Esophagus mucosa (tissue), 1 donor: ENCODE results near the gene TEX29. TPM values are rescaled to one million over a fixed set of nuclear protein-coding genes. Genes with fewer than 3 reads are reported as not detected.
A peak's percentile ranks its signal among the peaks of the same experiment; 100 is the strongest.

Experiments used
- ATAC-seq: fragments of 200-7000 bp; cut with Tn5 transposase; one replicate; pipeline ENCODE4 v1.9.1; 2020
- total RNA-seq: library from RNA; stranded (reverse); gene quantifications from one replicate; pipeline ENCODE4 v1.2.4, GENCODE V29; 2023
- donor health status: DM: yes; HTN: yes; CAD: no.

Gene TEX29
- total RNA-seq, 1 donor from 2014 or later = not detected

DNA sequence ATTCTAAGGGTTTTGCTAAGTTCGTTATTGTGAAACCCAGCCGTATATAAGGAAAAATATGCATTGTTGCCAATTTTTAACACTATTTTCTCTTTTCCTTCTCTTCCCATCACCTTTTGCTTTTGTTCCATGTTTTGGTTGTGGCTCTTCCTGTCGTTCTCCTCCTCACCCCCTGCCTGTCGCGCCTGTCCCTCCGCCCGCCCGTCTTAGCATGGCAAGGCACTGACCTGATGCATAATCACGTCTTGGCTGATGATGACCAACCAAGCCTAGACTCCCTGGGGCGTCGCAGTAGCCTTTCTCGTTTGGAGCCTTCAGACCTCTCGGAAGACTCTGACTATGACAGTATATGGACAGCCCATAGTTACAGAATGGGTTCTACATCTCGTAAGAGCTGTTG, 28.5 kb upstream of the TEX29 start:
- ATAC-seq = no peak

DNA sequence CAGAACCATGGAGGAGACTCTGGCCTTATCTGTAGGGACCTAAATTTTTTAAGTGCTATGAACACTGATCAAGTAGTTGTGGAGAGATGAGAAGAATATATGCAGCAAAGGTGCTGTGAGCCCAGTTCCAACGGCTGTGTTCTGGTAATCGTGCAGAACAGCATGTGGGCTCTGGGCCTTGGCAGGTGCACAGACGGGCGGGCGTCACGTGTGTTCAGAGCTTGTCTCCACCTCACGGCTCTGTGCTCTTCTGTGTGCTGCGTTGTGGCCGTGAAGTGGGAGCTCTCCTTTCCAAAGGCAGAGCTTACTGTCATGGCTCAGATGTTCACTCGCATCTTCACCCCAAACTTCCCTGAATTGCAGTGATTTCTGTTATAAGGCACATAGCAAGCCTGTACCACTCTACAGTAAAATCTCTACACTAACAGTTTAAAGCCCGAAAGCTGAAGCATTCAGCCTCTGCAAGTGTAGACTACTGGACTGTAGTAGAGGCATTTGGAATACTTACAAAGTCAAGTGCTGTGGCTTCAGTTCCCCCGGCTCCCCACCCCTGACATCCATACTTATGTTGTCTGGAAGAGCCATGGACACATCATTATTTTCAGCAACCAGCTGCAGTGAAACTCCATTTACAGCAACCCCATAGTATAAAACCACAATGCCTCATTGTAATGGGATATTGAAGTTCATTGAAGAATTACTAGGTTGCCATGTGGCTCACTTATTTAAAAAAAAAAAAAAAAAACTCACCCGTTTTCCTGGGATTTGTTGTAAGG, 27.5 kb upstream of the TEX29 start:
- no peak for ATAC-seq

DNA sequence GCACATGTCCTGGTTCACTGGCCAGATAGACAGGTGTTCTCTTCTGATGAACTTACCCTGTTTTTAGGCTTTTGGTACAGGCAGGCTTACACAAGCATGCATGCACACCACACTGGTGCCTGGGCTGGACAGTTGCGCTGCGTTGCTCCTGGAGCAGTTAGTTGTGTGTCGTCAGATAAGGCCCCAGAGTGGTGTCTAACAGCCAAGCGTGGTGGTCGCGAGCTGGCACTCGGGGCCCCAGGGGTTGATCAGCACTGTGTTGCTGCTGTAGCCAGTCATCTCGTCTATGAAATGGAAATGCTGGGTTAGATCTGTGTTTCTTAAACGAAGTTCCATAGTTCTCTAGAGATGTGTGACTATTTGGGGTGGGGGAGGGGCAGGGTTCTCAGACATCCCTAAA, 24.6 kb upstream of the TEX29 start:
- no peak for ATAC-seq

DNA sequence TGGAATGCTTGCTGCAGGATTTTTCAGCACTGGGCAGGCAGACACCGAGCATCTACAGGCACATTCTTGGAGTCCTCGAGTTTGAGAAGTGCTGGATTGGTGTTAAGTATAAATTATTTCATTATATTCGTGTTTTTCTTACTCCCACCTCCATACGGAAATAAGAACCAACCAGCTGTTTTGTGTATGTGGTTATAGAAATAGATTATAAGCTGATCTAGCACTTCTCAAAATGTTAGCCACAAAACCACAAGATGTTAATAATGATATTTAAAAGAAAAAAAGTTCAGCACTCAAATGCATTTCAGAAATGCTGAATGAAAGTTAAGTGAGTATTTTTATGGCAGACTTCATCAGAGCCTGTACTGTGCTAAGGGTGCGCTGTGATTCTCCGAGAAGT, 24.0 kb upstream of the TEX29 start:
- ATAC-seq = no peak

DNA sequence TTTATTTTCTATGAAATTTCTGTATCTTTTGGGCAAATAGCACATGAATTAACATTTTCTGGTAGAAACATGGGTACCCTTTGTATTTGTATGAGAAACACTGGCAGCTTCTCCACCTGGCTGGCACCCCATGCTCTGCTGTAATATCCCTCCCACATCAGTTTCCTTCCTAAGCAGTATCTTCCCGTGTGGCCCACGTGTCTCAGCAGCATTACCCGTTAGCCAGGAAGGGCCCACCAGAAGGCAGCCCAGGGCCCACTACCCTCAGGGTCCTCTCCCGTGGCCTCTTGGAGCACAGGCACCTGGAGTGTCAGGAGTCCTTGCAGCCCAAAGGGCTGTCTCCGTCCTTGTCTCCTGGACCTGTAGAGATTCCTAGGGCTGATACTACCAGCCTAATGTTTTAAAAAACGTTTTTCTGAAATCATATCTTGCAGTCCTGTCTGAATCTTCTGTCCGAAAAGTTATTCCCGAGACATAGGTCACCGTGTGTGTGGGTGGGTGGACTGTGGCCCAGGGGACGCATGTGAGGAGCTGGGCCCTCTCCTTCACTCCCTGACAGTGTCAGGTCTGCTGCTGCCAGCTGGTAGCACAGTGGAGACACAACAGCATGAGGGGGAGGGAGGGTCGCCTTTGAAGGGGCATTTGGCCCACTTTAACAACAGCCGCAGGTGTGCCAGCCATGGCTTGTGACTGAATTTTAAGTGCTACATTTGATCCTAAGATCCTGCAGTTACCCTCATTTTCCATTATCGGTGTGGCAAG, 22.0 kb upstream of the TEX29 start:
- no peak for ATAC-seq

DNA sequence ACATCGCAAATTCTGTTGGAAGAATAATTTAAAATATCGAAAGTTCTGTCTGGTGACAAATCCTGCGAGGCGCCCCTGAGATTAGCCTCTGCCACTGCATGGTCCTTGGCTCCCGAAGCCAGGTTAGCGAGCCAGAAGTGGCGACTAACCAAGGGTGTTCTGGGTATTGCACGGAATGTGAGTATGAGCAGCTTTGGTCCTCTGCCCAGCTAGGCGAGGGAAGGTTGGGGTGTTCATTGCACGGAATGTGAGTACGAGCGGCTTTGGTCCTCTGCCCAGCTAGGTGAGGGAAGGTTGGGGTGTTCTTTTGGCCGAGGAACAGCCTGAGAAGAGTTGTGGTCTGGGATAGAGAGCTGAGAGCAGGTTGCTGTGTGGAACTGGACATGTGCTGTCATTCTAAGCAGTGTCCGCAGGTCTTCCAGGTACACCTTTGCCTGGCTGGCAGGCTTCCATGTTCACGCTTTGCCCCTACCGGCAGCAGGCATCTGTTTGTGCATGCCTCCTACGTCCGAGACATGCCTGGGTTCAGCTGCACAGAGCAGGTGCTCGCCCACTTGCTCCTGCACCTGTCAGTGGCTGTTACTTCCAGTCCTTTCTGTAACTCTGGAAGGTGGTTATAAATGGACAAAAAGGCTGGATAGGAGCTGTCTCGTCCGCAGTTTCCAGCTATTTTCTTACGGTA, 18.3 kb upstream of the TEX29 start:
- ATAC-seq = peak; percentile 38

DNA sequence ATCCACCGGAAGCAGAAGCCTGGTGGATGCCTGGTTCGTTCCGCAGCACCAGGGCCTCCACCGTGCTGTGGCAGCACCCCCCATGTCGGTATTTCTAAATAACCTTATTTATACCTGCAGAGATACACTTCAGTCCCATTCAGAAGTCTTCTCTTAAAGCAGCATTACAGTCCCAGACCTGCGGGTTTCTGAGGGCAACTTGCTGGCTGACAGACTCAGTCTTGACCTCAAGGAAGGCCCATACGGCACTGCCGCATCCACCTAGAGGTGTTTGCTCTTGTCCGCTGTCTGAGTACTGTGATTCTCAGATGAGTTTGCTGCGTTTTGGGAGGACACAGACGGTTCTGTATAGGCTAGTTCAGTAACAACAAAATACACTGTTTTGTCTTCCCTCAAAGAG, 16.9 kb upstream of the TEX29 start:
- ATAC-seq = no peak

DNA sequence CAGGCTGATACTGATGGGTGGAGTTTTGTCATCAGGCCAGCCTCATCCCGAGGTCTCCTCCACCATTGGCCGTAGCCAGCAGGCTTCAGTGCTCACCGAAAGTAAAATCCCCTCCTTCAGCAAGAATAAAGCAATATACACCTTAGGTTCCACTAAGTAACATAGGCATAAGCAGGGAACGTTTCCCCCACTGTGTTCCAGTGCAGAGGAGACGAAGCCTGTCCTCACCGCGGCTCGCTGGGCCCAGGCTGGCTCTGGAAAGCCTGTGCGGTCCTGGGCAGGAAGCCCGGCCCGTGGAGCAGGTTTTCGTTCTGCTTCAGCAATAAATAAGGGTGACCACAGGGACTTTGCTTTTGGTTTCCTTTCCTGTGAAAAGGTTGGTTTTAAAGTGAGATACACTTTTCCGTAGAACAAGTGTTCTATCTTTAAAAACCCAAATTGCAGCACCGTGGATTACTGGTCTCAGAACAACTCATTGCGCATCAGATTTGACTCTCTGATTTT, 16.3 kb upstream of the TEX29 start:
- no peak for ATAC-seq

DNA sequence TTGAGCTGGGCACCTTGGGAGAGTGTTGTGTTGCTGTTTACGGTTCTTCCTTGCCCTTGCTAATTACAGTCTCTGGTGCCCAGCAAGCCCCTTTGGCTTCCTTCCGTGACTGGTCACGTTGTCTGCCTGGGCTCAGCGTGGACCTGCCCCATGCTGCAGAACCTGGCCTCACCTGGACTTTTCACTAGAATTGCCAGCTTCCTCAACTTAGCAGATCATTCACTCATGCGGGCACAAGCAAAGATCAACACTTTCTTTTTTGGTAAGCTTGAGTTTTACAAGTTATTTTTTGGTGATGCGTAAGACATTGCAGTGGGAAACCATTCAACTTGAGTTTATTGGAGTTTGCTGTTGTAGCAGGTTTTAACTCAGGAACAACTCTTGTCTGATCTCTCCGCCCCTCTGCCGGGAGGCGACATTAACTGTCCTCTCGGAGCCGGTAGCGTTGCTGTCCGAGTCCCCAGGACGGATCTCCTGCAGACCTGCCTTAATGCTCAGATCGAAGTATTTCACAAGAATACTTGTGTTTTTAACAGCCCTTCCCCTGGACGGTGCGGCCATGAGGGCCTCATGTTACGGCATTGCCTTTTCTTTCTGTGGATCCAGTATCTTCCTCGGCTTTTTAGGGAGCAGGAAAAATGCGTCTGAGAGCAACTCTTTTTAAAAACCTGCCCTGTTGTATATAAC, 15.7 kb upstream of the TEX29 start:
- ATAC-seq = no peak

DNA sequence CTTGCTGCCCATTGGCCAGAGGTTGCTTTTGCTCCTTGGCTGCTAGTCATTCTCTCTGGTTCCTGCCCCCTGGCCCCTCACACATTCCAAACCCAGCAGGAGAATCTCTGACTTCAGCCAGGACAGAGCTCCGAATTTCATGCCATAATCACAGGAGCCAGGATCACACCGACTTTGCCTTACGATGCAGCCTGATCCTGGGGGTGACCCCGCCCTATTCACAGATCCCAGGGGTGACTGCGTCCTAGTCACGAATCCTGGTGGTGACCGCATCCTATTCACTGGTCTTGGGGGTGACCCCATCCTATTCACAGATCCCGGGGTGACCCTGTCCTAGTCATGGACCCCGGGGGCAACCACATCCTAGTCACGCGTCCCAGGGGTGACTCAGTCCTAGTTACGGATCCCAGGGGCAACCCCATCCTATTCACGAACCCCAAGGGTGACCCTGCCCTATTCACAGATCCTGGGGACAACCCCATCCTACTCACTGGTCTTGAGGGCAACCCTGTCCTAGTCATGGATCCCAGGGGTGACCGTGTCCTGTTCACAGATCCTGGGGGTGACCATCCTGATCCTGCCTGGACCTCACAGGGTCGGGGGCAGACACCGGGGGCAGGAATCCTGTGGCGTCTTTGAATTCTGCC, 7.4 kb upstream of the TEX29 start:
- ATAC-seq = peak; percentile 13

DNA sequence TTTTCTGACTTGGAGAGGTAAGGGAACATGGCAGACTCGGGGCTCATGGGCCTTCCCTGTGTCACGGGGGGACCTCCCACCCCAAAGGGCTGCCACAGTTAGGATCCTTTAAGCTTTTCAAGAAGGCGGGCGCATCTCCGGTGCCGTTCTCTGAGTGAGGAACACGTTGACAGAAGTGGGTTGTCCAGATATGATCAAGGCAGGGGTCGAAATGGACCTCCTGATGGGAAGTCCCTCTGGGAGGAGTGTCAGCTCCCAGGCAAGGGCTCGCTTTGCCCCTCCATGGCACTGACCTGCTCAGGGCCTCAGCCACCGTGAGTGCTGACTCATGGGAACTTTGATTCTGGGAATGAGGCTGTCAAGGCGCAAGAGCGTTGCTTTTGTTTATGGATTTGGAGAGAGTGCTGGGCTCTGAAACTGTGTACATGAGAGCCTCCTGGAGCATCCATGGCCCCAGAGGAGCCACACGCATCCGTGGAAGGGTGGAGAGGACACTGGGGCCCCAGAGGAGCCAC, 6.5 kb upstream of the TEX29 start:
- ATAC-seq = no peak

DNA sequence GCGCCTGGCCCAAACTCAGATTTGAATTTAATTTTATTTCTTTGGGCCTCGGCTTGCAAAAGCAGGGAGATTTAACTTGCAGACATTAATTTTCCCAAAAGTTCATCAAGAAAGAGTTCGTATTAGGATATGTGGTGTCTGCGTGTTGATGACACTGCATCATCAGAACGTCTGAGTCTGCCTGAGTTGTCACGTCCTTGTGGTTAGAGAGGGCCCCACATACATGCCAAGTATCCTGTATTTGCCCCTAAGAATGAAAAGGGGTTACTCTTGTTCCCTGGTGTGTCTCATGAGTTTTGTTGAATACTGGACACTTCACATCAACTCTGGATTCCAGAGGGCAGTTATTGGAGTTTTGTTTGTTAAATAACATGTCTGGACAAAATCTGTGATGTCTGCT, 5.6 kb upstream of the TEX29 start:
- ATAC-seq = no peak

DNA sequence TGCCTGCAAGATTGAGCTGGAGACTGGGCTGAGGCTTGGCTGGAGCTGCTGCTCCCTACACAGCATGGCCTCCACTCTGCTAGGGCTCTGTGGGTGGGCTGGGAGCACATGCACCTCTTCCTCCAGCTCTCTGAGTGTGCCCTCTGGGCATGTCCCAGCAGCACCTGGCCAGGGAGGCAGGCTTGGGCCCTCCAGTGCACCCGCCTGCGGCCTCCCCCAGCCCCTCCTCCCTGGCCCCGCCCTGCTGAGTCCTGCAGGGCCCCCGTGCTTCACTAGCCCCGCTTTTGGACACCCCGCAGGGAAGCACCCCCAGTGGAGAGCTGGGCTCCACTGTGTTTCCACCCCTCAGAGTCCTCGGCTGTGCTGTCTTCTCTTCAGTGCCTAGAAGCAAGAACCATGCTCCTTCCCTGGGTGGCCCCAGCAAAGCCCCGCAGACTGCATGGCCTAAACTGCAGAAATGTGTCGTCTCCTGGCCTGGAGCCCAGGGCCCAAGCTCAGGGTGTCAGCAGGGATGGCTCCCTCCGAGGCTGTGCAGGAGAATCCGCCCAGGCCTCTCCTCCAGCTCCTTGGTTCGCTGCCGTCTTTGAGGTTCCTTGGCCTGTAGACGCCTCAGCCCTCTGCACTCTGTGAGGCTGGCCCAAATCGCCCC, 5.0 kb upstream of the TEX29 start:
- ATAC-seq = no peak

DNA sequence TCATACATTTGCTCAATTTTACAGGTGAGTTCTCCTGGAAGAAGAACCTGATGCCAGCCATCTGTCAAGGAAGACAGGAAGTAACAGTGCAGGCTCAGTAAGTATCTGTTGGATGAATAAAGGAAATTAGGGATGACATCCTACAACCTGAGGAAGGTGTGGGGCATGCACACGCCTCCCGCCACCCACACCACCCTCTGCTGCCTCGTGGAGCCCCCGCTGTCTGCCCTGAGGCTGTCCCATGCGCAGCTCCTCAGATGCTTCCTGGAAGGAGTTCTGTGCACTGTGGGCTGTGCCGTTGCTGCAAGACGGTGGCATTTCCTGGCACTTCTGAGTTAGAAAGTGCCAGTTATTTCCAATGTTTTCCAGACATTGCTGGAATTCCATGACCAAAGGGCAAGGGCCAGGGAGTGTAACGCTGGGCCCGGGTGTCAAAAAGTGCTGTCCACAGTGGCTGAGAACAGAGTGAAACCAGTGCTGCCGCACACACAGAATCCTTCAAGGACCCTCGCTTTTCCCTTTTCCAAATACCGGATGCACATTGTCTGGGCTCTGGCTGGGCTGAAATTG, 4.2 kb upstream of the TEX29 start:
- no peak for ATAC-seq

DNA sequence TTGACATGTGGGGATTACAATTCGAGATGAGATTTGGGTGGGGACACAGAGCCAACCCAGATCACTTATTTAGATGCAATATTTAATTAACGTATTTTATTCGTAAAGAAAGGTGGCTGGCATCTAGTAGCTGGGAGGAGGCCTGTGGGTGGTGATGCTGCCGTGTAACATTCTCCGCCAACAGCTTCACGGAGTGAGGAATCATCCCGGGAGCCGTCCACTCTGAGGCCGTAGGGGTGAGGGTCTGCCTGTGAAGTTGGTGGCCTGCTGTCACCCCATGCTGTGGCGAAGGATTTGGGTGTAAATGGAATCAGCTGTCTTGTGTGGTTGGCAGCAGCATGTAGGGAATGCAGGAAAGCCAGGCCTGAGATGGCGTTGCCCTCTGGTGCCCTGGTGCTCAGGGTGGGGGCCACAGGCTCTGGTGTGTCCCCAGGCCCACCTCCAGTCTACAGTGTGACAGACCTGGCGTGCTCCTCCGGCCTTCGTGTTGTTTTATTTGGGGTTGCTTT, 3.3 kb upstream of the TEX29 start:
- ATAC-seq = no peak

DNA sequence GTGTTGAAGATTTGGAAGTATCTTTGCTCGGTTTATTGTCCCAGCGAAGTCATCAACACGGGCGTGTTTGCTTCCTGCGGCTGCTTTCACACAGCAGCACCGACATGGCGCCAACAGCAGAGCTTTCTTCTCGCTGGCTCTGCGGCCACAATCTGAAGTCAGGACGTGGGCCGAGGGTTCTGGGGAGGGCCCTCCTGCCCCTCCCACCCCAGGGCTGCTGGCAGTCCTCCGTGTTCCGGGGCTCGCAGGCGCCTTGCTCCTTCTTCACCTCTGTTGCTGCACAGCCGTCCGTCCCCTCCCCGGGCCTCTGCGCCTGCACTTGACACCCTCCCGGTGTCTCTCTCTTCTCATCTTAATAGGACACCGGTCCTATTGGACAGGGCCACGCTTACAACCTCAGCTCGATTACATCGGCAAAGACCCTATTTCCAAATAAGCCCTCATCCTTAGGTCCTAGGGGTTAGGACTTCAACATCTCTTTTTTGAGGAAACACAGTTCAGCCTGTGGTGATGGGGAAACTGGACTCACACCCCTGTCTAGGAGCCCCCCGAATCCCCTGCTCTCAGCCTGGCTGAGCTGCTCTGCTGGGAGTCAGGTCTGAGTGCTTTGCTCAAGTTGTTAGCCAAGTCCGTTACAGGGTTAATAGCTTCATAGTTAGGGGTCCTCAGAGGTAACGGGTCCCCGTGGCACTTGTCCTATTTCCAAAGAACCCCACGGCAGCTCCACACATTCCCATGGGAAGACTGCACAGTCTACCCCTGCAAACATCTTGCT, 2.7 kb upstream of the TEX29 start:
- no peak for ATAC-seq

DNA sequence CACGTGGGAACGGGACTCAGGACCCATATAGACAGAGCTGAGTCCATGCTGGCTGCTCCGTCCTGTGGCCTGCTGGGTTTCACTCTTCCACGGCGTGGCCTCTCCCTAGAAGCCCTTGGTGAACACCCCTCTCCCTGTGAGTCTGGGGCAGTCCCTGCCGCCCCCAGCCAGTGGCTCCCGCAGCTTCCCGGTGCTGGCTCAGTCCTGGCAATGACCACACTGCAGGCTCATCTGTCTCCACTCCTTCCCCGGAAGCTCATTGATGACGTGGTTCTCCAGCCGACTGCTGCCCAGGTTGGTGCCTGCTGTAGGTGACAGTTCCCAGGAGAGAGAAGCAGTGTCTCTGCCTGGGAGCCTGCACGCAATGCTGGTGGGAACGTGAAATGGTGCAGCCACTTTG, 2.1 kb upstream of the TEX29 start:
- no peak for ATAC-seq

DNA sequence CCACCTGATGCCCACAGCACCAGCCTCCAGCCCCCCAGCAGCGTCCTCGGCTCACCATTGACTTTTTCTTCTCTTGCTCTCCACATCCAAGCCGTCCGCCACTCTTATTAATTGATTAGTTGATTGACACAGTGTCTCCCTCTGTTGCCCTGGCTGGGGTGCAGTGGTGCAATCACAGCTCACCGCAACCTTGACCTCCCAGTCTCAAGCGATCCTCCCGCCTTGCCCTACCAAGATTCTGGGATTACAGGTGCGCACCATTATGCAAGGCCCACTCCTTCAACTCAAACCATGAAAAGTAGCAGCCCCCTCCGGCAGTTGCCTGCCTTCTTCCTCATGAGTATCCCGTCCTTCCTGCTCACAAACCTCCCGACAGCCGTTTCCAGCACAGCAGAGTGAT, 921 bp upstream of the TEX29 start:
- no peak for ATAC-seq

DNA sequence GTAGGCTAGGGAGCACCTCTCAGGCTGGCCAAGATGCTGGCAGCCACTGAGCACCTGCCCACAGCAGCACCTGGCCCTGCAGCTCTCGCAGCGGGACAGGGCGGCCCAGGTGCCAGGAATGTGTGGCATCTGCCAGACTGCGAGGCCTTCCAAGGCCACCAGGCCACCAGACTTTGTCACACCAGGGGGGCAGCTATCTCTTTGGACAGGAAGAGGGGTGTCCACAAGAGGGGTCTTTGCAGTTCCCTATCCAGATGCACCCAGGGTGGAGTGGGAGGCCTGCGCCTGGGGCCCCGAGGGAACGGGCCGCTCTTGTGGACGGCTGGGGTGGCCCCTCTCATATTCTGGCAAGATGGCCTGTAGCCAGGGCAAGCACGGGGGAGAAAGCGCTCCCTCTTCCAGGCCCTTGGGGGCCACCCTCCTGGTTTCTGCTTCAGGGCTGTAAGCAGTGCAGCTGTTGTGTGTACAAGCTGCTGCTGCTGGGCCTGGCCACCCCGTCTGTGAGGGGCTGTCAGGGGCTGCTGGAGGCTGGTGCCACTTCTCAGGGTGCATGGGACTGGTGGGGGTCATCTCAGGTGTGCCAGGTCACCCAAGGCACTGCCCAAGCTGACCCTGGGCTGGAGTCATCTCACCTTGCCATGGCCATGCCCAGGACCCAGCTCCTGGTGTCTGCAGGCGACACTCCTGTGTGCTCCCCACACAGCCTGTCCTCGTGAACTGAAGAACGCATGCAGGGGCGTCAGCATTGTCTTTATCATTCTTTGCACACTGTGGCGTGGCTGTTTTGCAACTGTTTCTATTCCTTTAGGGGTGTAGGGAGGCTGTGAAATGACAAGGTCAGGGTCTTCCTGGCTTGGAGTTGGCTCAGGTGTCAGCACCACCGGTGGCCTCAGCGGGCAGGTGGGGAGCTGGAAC, 1.8 kb downstream of the TEX29 start:
- no peak for ATAC-seq
